GM12878 (cell line): ENCODE measurements around the gene HP1BP3.

ENCODE experiments used
- BRCA1 ChIP-seq: IDR thresholded peaks from 2 replicates; pipeline ENCODE4 v1.6.1; 2011; ENCODE audit warnings: low read depth, low read length, improper control_type of control experiment
- CEBPB ChIP-seq, 2 experiments: fragments of 150-350 bp in 1 of 2; IDR thresholded peaks; 2 replicates each; pipeline ENCODE4 v1.6.1; 2012 to 2014; ENCODE audit warnings: low read depth in 2 of 2, low read length in 2 of 2, borderline replicate concordance in 1 of 2, inconsistent platforms in 1 of 2
- CTCF ChIP-seq, 3 experiments: IDR thresholded peaks in 2 of 3; conservative IDR thresholded peaks in 1 of 3; 2 replicates each; pipeline ENCODE4 v1.5.1; 2011; ENCODE audit warnings: low read depth in 3 of 3, low read length in 3 of 3, mild to moderate bottlenecking in 3 of 3, control low read depth in 2 of 3, moderate library complexity in 2 of 3, inconsistent platforms in 1 of 3, mixed read lengths in 1 of 3; ENCODE audit not compliant: control insufficient read depth in 2 of 3, insufficient read depth in 1 of 3; ENCODE audit errors: extremely low read depth in 1 of 3
- E2F8 ChIP-seq: fragments of 450-650 bp; IDR thresholded peaks from 2 replicates; pipeline ENCODE4 v1.6.1; 2018; ENCODE audit warnings: mild to moderate bottlenecking, low read depth, moderate library complexity; ENCODE audit not compliant: partially characterized antibody
- GABPA ChIP-seq: IDR thresholded peaks from 2 replicates; pipeline ENCODE4 v1.6.1; 2014; ENCODE audit warnings: antibody characterized with exemption, low read depth, mild to moderate bottlenecking, inconsistent platforms
- NFIC ChIP-seq: IDR thresholded peaks from 2 replicates; pipeline ENCODE4 v1.6.1; 2012; ENCODE audit warnings: low read depth, mild to moderate bottlenecking, inconsistent platforms, low read length, moderate library complexity
- PBX3 ChIP-seq: IDR thresholded peaks from 2 replicates; pipeline ENCODE4 v1.6.1; 2011; ENCODE audit warnings: mild to moderate bottlenecking, low read depth, low read length, moderate library complexity; ENCODE audit not compliant: insufficient replicate concordance
- POLR2A ChIP-seq: IDR thresholded peaks from 2 replicates; pipeline ENCODE4 v1.6.1; 2011; ENCODE audit warnings: low read depth, mild to moderate bottlenecking, low read length
- RFX5 ChIP-seq: IDR thresholded peaks from 2 replicates; pipeline ENCODE4 v1.6.1; 2011; ENCODE audit warnings: low read depth, low read length, improper control_type of control experiment
- SMAD1 ChIP-seq: fragments of 450-650 bp; IDR thresholded peaks from 2 replicates; pipeline ENCODE4 v1.6.1; 2018; ENCODE audit warnings: mild to moderate bottlenecking, low read depth; ENCODE audit not compliant: partially characterized antibody
- SREBF2 ChIP-seq: IDR thresholded peaks from 2 replicates; pipeline ENCODE4 v1.6.1; 2012; ENCODE audit warnings: mild to moderate bottlenecking, low read length
- SUPT20H ChIP-seq: IDR thresholded peaks from 2 replicates; pipeline ENCODE4 v1.6.1; 2011; ENCODE audit warnings: low read depth, mild to moderate bottlenecking, low read length, moderate library complexity, borderline replicate concordance; ENCODE audit not compliant: control insufficient read depth
- TF ChIP-seq, protein P1 (sequence below): fragments of 450-650 bp; IDR thresholded peaks from 2 replicates; pipeline ENCODE4 v1.6.1; 2017; ENCODE audit warnings: antibody characterized with exemption, mild to moderate bottlenecking, moderate library complexity

DNA sequence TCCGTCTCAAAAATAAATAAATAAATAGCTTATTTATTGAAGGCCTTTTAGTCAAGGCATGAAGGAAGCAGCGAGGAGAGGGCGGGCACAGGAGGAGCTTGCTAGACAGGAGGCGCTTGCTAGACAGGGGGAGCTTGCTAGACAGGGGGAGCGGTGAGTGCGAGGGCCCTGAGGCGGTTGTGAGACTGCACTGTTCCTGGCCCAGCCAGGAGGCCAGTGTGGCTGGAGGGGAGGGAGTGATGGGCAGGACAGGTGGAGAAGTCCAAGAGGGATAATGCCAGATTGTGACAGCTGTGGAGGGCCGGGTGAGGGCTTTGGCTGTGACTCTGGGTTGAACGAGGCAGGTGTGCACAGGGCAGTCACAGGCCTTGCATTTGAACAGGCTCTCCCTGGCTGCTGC is 87.5 kb downstream of the HP1BP3 start:
- TF ChIP-seq CEBPB (IDR thresholded peaks at IDR 0.05; ENCODE audit: borderline replicate concordance in 1 of 2, low read depth in 2 of 2, low read length in 2 of 2), result no peak
- no peak for TF ChIP-seq CTCF (IDR thresholded peaks at IDR 0.05 in 2 of 3, conservative IDR thresholded peaks at IDR 0.05 in 1 of 3; ENCODE audit: control insufficient read depth in 2 of 3, extremely low read depth in 1 of 3, insufficient read depth in 1 of 3, low read depth in 3 of 3, low read length in 3 of 3)
- TF ChIP-seq SMAD1, result no peak
- no peak for TF ChIP-seq SREBF2
- no peak for TF ChIP-seq RFX5
- no peak for TF ChIP-seq E2F8
- TF ChIP-seq POLR2A, result no peak
- no peak for TF ChIP-seq GABPA
- no peak for TF ChIP-seq NFIC
- no peak for TF ChIP-seq BRCA1
- TF ChIP-seq PBX3, result no peak
- TF ChIP-seq, protein P1, sequence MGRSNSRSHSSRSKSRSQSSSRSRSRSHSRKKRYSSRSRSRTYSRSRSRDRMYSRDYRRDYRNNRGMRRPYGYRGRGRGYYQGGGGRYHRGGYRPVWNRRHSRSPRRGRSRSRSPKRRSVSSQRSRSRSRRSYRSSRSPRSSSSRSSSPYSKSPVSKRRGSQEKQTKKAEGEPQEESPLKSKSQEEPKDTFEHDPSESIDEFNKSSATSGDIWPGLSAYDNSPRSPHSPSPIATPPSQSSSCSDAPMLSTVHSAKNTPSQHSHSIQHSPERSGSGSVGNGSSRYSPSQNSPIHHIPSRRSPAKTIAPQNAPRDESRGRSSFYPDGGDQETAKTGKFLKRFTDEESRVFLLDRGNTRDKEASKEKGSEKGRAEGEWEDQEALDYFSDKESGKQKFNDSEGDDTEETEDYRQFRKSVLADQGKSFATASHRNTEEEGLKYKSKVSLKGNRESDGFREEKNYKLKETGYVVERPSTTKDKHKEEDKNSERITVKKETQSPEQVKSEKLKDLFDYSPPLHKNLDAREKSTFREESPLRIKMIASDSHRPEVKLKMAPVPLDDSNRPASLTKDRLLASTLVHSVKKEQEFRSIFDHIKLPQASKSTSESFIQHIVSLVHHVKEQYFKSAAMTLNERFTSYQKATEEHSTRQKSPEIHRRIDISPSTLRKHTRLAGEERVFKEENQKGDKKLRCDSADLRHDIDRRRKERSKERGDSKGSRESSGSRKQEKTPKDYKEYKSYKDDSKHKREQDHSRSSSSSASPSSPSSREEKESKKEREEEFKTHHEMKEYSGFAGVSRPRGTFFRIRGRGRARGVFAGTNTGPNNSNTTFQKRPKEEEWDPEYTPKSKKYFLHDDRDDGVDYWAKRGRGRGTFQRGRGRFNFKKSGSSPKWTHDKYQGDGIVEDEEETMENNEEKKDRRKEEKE, result no peak
- TF ChIP-seq SUPT20H, result no peak
